ENCODE results near the gene TAGAP.

GRCh38 chr6:159080217-159080976, 35.6 kb upstream of the TAGAP start:
- no peak for TF ChIP-seq EZH2 (optimal IDR thresholded peaks at IDR 0.05; ENCODE audit: low read depth, low read length)
- TF ChIP-seq CTCF (IDR thresholded peaks at IDR 0.05; ENCODE audit: low read length) = no peak
